Measurements from ENCODE around the gene ODAD4.
A peak's percentile ranks its signal among the peaks of the same experiment; 100 is the strongest.

Gene ODAD4

GRCh38 chr17:41962768-41963434 lies 32.5 kb downstream of the ODAD4 start:
- DNase-seq, result peak; percentile 64
- in situ Hi-C loops (cut with HindIII; ENCODE audit: low pct_ligation_motif_present, low pct_unique_long_range_greater_than_20kb, low sequenced_read_pairs), result loop anchor here (25.0 kb wide), 1 partner anchor 149 kb away; the partner anchor contains the start of genes DHX58, HSPB9 and KAT2A

GRCh38 chr17:41965694-41966462 lies 35.5 kb downstream of the ODAD4 start:
- in situ Hi-C loops (cut with HindIII; ENCODE audit: low pct_ligation_motif_present, low pct_unique_long_range_greater_than_20kb, low sequenced_read_pairs), result loop anchor here (25.0 kb wide), 1 partner anchor 146 kb away; the partner anchor contains the start of genes DHX58, HSPB9 and KAT2A
- peak; percentile 61 for DNase-seq

GRCh38 chr17:41966463-41967140 lies 36.2 kb downstream of the ODAD4 start, which contains the start of gene CNP:
Gene CNP (plus strand): TSS chr17:41966795. CDS start chr17:41966885, 90 bp downstream.
- in situ Hi-C loops (cut with HindIII; ENCODE audit: low pct_ligation_motif_present, low pct_unique_long_range_greater_than_20kb, low sequenced_read_pairs), result loop anchor here (25.0 kb wide), 1 partner anchor 146 kb away; the partner anchor contains the start of genes DHX58, HSPB9 and KAT2A
- peak; percentile 93 for DNase-seq

GRCh38 chr17:41967141-41967920 lies 36.9 kb downstream of the ODAD4 start:
- in situ Hi-C loops (cut with HindIII; ENCODE audit: low pct_ligation_motif_present, low pct_unique_long_range_greater_than_20kb, low sequenced_read_pairs), result loop anchor here (25.0 kb wide), 1 partner anchor 145 kb away; the partner anchor contains the start of genes DHX58, HSPB9 and KAT2A
- peak; percentile 32 for DNase-seq

- in situ Hi-C loops (cut with HindIII; ENCODE audit: low pct_ligation_motif_present, low pct_unique_long_range_greater_than_20kb, low sequenced_read_pairs), result loop anchor here (25.0 kb wide), 1 partner anchor 144 kb away; the partner anchor contains the start of genes DHX58, HSPB9 and KAT2A
- DNase-seq, result no peak
These were observed 37.6 kb downstream of the ODAD4 start for GRCh38 chr17:41967921-41968578.

- in situ Hi-C loops (cut with HindIII; ENCODE audit: low pct_ligation_motif_present, low pct_unique_long_range_greater_than_20kb, low sequenced_read_pairs), result loop anchor here (25.0 kb wide), 1 partner anchor 144 kb away; the partner anchor contains the start of genes DHX58, HSPB9 and KAT2A
- DNase-seq, result no peak
These were observed 38.3 kb downstream of the ODAD4 start for GRCh38 chr17:41968676-41969075.

- no peak for DNase-seq
- in situ Hi-C loops (cut with HindIII; ENCODE audit: low pct_ligation_motif_present, low pct_unique_long_range_greater_than_20kb, low sequenced_read_pairs), result loop anchor here (25.0 kb wide), 1 partner anchor 141 kb away; the partner anchor contains the start of genes DHX58, HSPB9 and KAT2A
These were observed 40.5 kb downstream of the ODAD4 start for GRCh38 chr17:41970901-41971331.

GRCh38 chr17:41971721-41972523 lies 41.5 kb downstream of the ODAD4 start:
- in situ Hi-C loops (cut with HindIII; ENCODE audit: low pct_ligation_motif_present, low pct_unique_long_range_greater_than_20kb, low sequenced_read_pairs), result loop anchor here (25.0 kb wide), 1 partner anchor 140 kb away; the partner anchor contains the start of genes DHX58, HSPB9 and KAT2A
- DNase-seq, result no peak

- no peak for DNase-seq
- in situ Hi-C loops (cut with HindIII; ENCODE audit: low pct_ligation_motif_present, low pct_unique_long_range_greater_than_20kb, low sequenced_read_pairs), result loop anchor here (25.0 kb wide), 1 partner anchor 140 kb away; the partner anchor contains the start of genes DHX58, HSPB9 and KAT2A
These were observed 42.4 kb downstream of the ODAD4 start for GRCh38 chr17:41972571-41973407.

- no peak for DNase-seq
- in situ Hi-C loops (cut with HindIII; ENCODE audit: low pct_ligation_motif_present, low pct_unique_long_range_greater_than_20kb, low sequenced_read_pairs), result loop anchor here (25.0 kb wide), 1 partner anchor 139 kb away; the partner anchor contains the start of genes DHX58, HSPB9 and KAT2A
These were observed 43.0 kb downstream of the ODAD4 start for GRCh38 chr17:41973408-41973811.

- in situ Hi-C loops (cut with HindIII; ENCODE audit: low pct_ligation_motif_present, low pct_unique_long_range_greater_than_20kb, low sequenced_read_pairs), result loop anchor here (25.0 kb wide), 1 partner anchor 138 kb away; the partner anchor contains the start of genes DHX58, HSPB9 and KAT2A
- DNase-seq, result no peak
These were observed 43.6 kb downstream of the ODAD4 start for GRCh38 chr17:41974031-41974430.

GRCh38 chr17:41974658-41975057 lies 44.2 kb downstream of the ODAD4 start:
- in situ Hi-C loops (cut with HindIII; ENCODE audit: low pct_ligation_motif_present, low pct_unique_long_range_greater_than_20kb, low sequenced_read_pairs), result loop anchor here (25.0 kb wide), 1 partner anchor 138 kb away; the partner anchor contains the start of genes DHX58, HSPB9 and KAT2A
- no peak for DNase-seq

- no peak for DNase-seq
- in situ Hi-C loops (cut with HindIII; ENCODE audit: low pct_ligation_motif_present, low pct_unique_long_range_greater_than_20kb, low sequenced_read_pairs), result no loop called here
These were observed 45.0 kb downstream of the ODAD4 start for GRCh38 chr17:41975099-41976083.

- in situ Hi-C loops (cut with HindIII; ENCODE audit: low pct_ligation_motif_present, low pct_unique_long_range_greater_than_20kb, low sequenced_read_pairs), result no loop called here
- DNase-seq, result no peak
These were observed 45.8 kb downstream of the ODAD4 start for GRCh38 chr17:41976142-41976768.
